Muscle layer of colon (tissue), 2 donors: ENCODE measurements around the gene NCAPG.
"Not testable (repeated sequence)": the region's sequence is repeated elsewhere in the genome, so short reads cannot be mapped to it uniquely, and the experiment has no call there.

Experiments used
- H3K27ac ChIP-seq: one replicate; pipeline ENCODE4 v1.7.0; 2013; ENCODE audit warnings: low read depth, mild to moderate bottlenecking, low read length, moderate library complexity
- H3K27me3 ChIP-seq, 2 donors: one replicate each; pipeline ENCODE4 v1.7.0; 2013; ENCODE audit warnings: low read length in 2 of 2, mild to moderate bottlenecking in 2 of 2; ENCODE audit not compliant: insufficient read depth in 2 of 2, control insufficient read depth in 1 of 2
- H3K36me3 ChIP-seq: one replicate; pipeline ENCODE4 v1.7.0; 2013; ENCODE audit warnings: mild to moderate bottlenecking, low read length; ENCODE audit not compliant: insufficient read depth
- H3K4me1 ChIP-seq: one replicate; pipeline ENCODE4 v1.7.0; 2013; ENCODE audit warnings: mild to moderate bottlenecking, low read length; ENCODE audit not compliant: insufficient read depth
- H3K4me3 ChIP-seq, 2 donors: one replicate each; pipeline ENCODE4 v1.7.0; 2013; ENCODE audit warnings: low read length in 2 of 2, low read depth in 1 of 2, mild to moderate bottlenecking in 1 of 2, moderate library complexity in 1 of 2
- H3K9ac ChIP-seq: one replicate; pipeline ENCODE4 v1.7.0; 2013; ENCODE audit warnings: low read length
- H3K9me3 ChIP-seq: one replicate; pipeline ENCODE4 v1.7.0; 2013; ENCODE audit warnings: mild to moderate bottlenecking, low read length
- donor health status: abdominal sarcoma.
- donor health status: Adenocarcinoma of cecum.

NCAPG gene

GRCh38 chr4:17854036-17854435 lies 43.3 kb downstream of the NCAPG start:
- H3K27me3 ChIP-seq, result no peaks in the 10 kb centered on the region
- no peak overlapping the region for H3K27ac ChIP-seq
- no peaks in the 10 kb centered on the region for H3K36me3 ChIP-seq
- no peaks in the 10 kb centered on the region for H3K9me3 ChIP-seq
- no peaks in the 10 kb centered on the region for H3K4me1 ChIP-seq
- no peak overlapping the region for H3K9ac ChIP-seq
- no peak overlapping the region for H3K4me3 ChIP-seq

GRCh38 chr4:17859793-17860406 lies 49.1 kb downstream of the NCAPG start:
- no peaks in the 10 kb centered on the region for H3K36me3 ChIP-seq
- H3K4me1 ChIP-seq, result no peaks in the 10 kb centered on the region
- H3K27ac ChIP-seq, result no peak overlapping the region
- H3K4me3 ChIP-seq, result no peak overlapping the region
- H3K9ac ChIP-seq, result no peak overlapping the region
- H3K9me3 ChIP-seq, result no peaks in the 10 kb centered on the region
- H3K27me3 ChIP-seq, result no peaks in the 10 kb centered on the region

GRCh38 chr4:17861906-17862305 lies 51.1 kb downstream of the NCAPG start:
- H3K9ac ChIP-seq, H3K36me3 ChIP-seq, H3K27me3 ChIP-seq, H3K4me3 ChIP-seq, H3K4me1 ChIP-seq, H3K9me3 ChIP-seq, H3K27ac ChIP-seq: not testable (repeated sequence)

GRCh38 chr4:17865866-17866363 lies 55.1 kb downstream of the NCAPG start:
- no peak overlapping the region for H3K4me3 ChIP-seq
- H3K27ac ChIP-seq, result no peak overlapping the region
- no peak overlapping the region for H3K9ac ChIP-seq
- no peaks in the 10 kb centered on the region for H3K36me3 ChIP-seq
- H3K27me3 ChIP-seq, result no peaks in the 10 kb centered on the region
- no peaks in the 10 kb centered on the region for H3K9me3 ChIP-seq
- no peaks in the 10 kb centered on the region for H3K4me1 ChIP-seq

GRCh38 chr4:17866810-17867209 lies 56.0 kb downstream of the NCAPG start:
- no peaks in the 10 kb centered on the region for H3K9me3 ChIP-seq
- H3K36me3 ChIP-seq, result no peaks in the 10 kb centered on the region
- no peak overlapping the region for H3K4me3 ChIP-seq
- no peaks in the 10 kb centered on the region for H3K4me1 ChIP-seq
- H3K9ac ChIP-seq, result no peak overlapping the region
- H3K27me3 ChIP-seq, result no peaks in the 10 kb centered on the region
- no peak overlapping the region for H3K27ac ChIP-seq

GRCh38 chr4:17867276-17867675 lies 56.5 kb downstream of the NCAPG start:
- H3K27ac ChIP-seq, result no peak overlapping the region
- no peaks in the 10 kb centered on the region for H3K4me1 ChIP-seq
- no peak overlapping the region for H3K4me3 ChIP-seq
- no peak overlapping the region for H3K9ac ChIP-seq
- no peaks in the 10 kb centered on the region for H3K36me3 ChIP-seq
- H3K9me3 ChIP-seq, result no peaks in the 10 kb centered on the region
- H3K27me3 ChIP-seq, result no peaks in the 10 kb centered on the region

- Histone ChIP-seq H3K4me1 (no peaks in the 10 kb centered on the region), H3K27me3 (no peaks in the 10 kb centered on the region), H3K4me3 (no peak overlapping the region), H3K9me3 (no peaks in the 10 kb centered on the region), H3K27ac (no peak overlapping the region), H3K9ac (no peak overlapping the region), H3K36me3 (no peaks in the 10 kb centered on the region)
These were observed 58.5 kb downstream of the NCAPG start for GRCh38 chr4:17869327-17869726.

GRCh38 chr4:17875402-17876070 lies 64.8 kb downstream of the NCAPG start:
- Histone ChIP-seq H3K36me3 (no peaks in the 10 kb centered on the region), H3K9ac (no peak overlapping the region), H3K27ac (no peak overlapping the region), H3K9me3 (no peaks in the 10 kb centered on the region), H3K4me3 (no peak overlapping the region), H3K27me3 (no peaks in the 10 kb centered on the region), H3K4me1 (no peaks in the 10 kb centered on the region)

- no peaks in the 10 kb centered on the region for H3K9me3 ChIP-seq
- H3K27ac ChIP-seq, result no peak overlapping the region
- H3K27me3 ChIP-seq, result no peaks in the 10 kb centered on the region
- no peaks in the 10 kb centered on the region for H3K36me3 ChIP-seq
- no peak overlapping the region for H3K4me3 ChIP-seq
- no peaks in the 10 kb centered on the region for H3K4me1 ChIP-seq
- H3K9ac ChIP-seq, result no peak overlapping the region
These were observed 66.2 kb downstream of the NCAPG start for GRCh38 chr4:17876943-17877342.

GRCh38 chr4:17877661-17878060 lies 66.9 kb downstream of the NCAPG start:
- no peaks in the 10 kb centered on the region for H3K36me3 ChIP-seq
- no peak overlapping the region for H3K27ac ChIP-seq
- no peaks in the 10 kb centered on the region for H3K4me1 ChIP-seq
- no peaks in the 10 kb centered on the region for H3K9me3 ChIP-seq
- H3K27me3 ChIP-seq, result no peaks in the 10 kb centered on the region
- no peak overlapping the region for H3K9ac ChIP-seq
- H3K4me3 ChIP-seq, result no peak overlapping the region

GRCh38 chr4:17884063-17884462 lies 73.3 kb downstream of the NCAPG start:
- Histone ChIP-seq H3K9ac (no peak overlapping the region), H3K36me3 (no peaks in the 10 kb centered on the region), H3K27ac (no peak overlapping the region), H3K4me3 (no peak overlapping the region), H3K9me3 (no peaks in the 10 kb centered on the region), H3K4me1 (no peaks in the 10 kb centered on the region), H3K27me3 (no peaks in the 10 kb centered on the region)

- Histone ChIP-seq H3K9ac (no peak overlapping the region), H3K36me3 (no peaks in the 10 kb centered on the region), H3K27ac (no peak overlapping the region), H3K9me3 (no peaks in the 10 kb centered on the region), H3K27me3 (no peaks in the 10 kb centered on the region), H3K4me3 (no peak overlapping the region), H3K4me1 (no peaks in the 10 kb centered on the region)
These were observed 73.7 kb downstream of the NCAPG start for GRCh38 chr4:17884511-17884910.
